ENCODE measurements around the gene FRMD6. TPM values are rescaled to one million over a fixed set of nuclear protein-coding genes. Genes with fewer than 3 reads are reported as not detected.

FRMD6 gene
- total RNA-seq, 1 experiment from 2014 or later = 40.7 TPM

DNA sequence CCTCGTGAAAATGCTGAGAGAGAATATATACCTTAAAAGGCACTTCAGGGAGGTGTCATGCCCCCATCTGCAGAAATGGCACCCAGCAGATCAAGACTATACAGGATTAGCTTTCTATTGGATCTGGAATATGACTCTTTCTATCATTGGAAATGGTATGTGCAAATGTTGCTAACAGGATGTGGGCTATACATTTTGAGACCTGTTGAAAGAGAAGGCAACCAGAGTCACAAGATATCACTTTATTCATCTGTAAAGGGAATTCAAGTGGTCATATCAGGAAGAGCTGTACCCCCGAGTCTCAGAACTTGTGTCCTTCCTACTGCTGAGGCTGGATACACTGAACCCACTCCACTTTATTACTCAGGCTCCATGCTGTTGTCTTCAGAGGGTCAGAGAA lies 46.1 kb upstream of the FRMD6 start:
- TF ChIP-seq TCF7L2 (IDR thresholded peaks at IDR 0.05; ENCODE audit: low read depth, low read length) (no peak), POLR2AphosphoS5 (IDR thresholded peaks at IDR 0.05; ENCODE audit: low read depth, low read length) (no peak), SIN3A (IDR thresholded peaks at IDR 0.05; ENCODE audit: borderline replicate concordance, insufficient read depth, low read depth, low read length) (no peak), CTCF (IDR thresholded peaks at IDR 0.05) (no peak)
- TF ChIP-seq, protein P1, sequence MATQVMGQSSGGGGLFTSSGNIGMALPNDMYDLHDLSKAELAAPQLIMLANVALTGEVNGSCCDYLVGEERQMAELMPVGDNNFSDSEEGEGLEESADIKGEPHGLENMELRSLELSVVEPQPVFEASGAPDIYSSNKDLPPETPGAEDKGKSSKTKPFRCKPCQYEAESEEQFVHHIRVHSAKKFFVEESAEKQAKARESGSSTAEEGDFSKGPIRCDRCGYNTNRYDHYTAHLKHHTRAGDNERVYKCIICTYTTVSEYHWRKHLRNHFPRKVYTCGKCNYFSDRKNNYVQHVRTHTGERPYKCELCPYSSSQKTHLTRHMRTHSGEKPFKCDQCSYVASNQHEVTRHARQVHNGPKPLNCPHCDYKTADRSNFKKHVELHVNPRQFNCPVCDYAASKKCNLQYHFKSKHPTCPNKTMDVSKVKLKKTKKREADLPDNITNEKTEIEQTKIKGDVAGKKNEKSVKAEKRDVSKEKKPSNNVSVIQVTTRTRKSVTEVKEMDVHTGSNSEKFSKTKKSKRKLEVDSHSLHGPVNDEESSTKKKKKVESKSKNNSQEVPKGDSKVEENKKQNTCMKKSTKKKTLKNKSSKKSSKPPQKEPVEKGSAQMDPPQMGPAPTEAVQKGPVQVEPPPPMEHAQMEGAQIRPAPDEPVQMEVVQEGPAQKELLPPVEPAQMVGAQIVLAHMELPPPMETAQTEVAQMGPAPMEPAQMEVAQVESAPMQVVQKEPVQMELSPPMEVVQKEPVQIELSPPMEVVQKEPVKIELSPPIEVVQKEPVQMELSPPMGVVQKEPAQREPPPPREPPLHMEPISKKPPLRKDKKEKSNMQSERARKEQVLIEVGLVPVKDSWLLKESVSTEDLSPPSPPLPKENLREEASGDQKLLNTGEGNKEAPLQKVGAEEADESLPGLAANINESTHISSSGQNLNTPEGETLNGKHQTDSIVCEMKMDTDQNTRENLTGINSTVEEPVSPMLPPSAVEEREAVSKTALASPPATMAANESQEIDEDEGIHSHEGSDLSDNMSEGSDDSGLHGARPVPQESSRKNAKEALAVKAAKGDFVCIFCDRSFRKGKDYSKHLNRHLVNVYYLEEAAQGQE (IDR thresholded peaks at IDR 0.05; ENCODE audit: insufficient read depth in 1 of 2, low read depth in 2 of 2, low read length in 1 of 2) = no peak
- intact Hi-C loops (cut with micrococcal nuclease; ENCODE audit: unreplicated experiment) = no loop called here
- ChIA-PET POLR2A (no interaction called here), CTCF (no interaction called here)
- H3K27ac ChIP-seq (ENCODE audit: low read length) = no peak overlapping the region
- in situ Hi-C loops (cut with HindIII; ENCODE audit: low pct_unique_long_range_greater_than_20kb, low sequenced_read_pairs) = no loop called here
- H3K4me3 ChIP-seq (ENCODE audit: low read depth in 2 of 2, low read length in 2 of 2) = no peak overlapping the region
- no TSS peak for BruUV-seq (replicated peaks)
- no peaks in the 10 kb centered on the region for H3K27me3 ChIP-seq (ENCODE audit: control insufficient read depth, insufficient read depth, low read length)
- DNase-seq (ENCODE audit: low read depth, low spot score) (no peak), ATAC-seq (no peak)
- H3K9me3 ChIP-seq (ENCODE audit: control insufficient read depth, insufficient read depth, low read depth, low read length) = no peaks in the 10 kb centered on the region
- H3K36me3 ChIP-seq (ENCODE audit: control insufficient read depth, insufficient read depth, low read length) = no peaks in the 10 kb centered on the region
- H3K4me1 ChIP-seq (ENCODE audit: control insufficient read depth, insufficient read depth, low read length) = no peaks in the 10 kb centered on the region

GRCh38 chr14:51607711-51608110 lies 44.0 kb upstream of the FRMD6 start:
- ChIA-PET POLR2A (no interaction called here), CTCF (no interaction called here)
- Histone ChIP-seq H3K4me3 (ENCODE audit: low read depth in 2 of 2, low read length in 2 of 2) (no peak overlapping the region), H3K9me3 (ENCODE audit: control insufficient read depth, insufficient read depth, low read depth, low read length) (no peaks in the 10 kb centered on the region), H3K27me3 (ENCODE audit: control insufficient read depth, insufficient read depth, low read length) (no peaks in the 10 kb centered on the region), H3K36me3 (ENCODE audit: control insufficient read depth, insufficient read depth, low read length) (no peaks in the 10 kb centered on the region), H3K27ac (ENCODE audit: low read length) (no peak overlapping the region), H3K4me1 (ENCODE audit: control insufficient read depth, insufficient read depth, low read length) (no peaks in the 10 kb centered on the region)
- intact Hi-C loops (cut with micrococcal nuclease; ENCODE audit: unreplicated experiment) = no loop called here
- TF ChIP-seq POLR2AphosphoS5 (IDR thresholded peaks at IDR 0.05; ENCODE audit: low read depth, low read length) (no peak), CTCF (IDR thresholded peaks at IDR 0.05) (no peak), TCF7L2 (IDR thresholded peaks at IDR 0.05; ENCODE audit: low read depth, low read length) (no peak), SIN3A (IDR thresholded peaks at IDR 0.05; ENCODE audit: borderline replicate concordance, insufficient read depth, low read depth, low read length) (no peak)
- TF ChIP-seq, protein P1 (IDR thresholded peaks at IDR 0.05; ENCODE audit: insufficient read depth in 1 of 2, low read depth in 2 of 2, low read length in 1 of 2) = no peak
- in situ Hi-C loops (cut with HindIII; ENCODE audit: low pct_unique_long_range_greater_than_20kb, low sequenced_read_pairs) = no loop called here
- DNase-seq (ENCODE audit: low read depth, low spot score) = no peak
- no TSS peak for BruUV-seq (replicated peaks)
- ATAC-seq = no peak

All from Panc1 (cell line).